ENCODE data around the gene PLCL2.
A peak's percentile ranks its signal among the peaks of the same experiment; 100 is the strongest.

PLCL2 gene

GRCh38 chr3:16873872-16874271 is 10.9 kb upstream of the PLCL2 start:
- H3K36me3 ChIP-seq (ENCODE audit: control insufficient read depth in 1 of 2, insufficient read depth in 2 of 2, low read length in 2 of 2) = no peaks in the 10 kb centered on the region
- H3K23ac ChIP-seq (ENCODE audit: low read length) = no peak overlapping the region
- no peak overlapping the region for H2AFZ ChIP-seq (ENCODE audit: insufficient read depth, low read length, poor library complexity)
- H3K14ac ChIP-seq (ENCODE audit: low read length) = no peak overlapping the region
- no peaks in the 10 kb centered on the region for H3K27me3 ChIP-seq (ENCODE audit: insufficient read depth, low read length)
- H3K9me3 ChIP-seq (ENCODE audit: insufficient read depth, low read depth, low read length) = no peaks in the 10 kb centered on the region
- WGBS (ENCODE audit: extremely low coverage, insufficient coverage, insufficient read length) = no CpG with 5 or more reads among the region's 4 CpGs
- no peak overlapping the region for H4K91ac ChIP-seq (ENCODE audit: low read depth, low read length)
- H3K9ac ChIP-seq (ENCODE audit: low read length) = no peak overlapping the region
- no peak overlapping the region for H3K4me2 ChIP-seq (ENCODE audit: low read length)
- no peak overlapping the region for H3K4ac ChIP-seq (ENCODE audit: low read depth, low read length)
- DNase-seq = peak; percentile 58 to 60
- H2BK120ac ChIP-seq (ENCODE audit: insufficient read depth, low read length, poor library complexity) = no peak overlapping the region
- peaks cover 0 to 4% of the 10 kb centered on the region in 2 experiments for H3K4me1 ChIP-seq (ENCODE audit: control insufficient read depth in 1 of 2, insufficient read depth in 2 of 2, low read length in 2 of 2)
- no peak overlapping the region for H4K12ac ChIP-seq (ENCODE audit: low read depth, low read length)
- H2BK12ac ChIP-seq (ENCODE audit: low read length) = no peak overlapping the region
- no peak overlapping the region for H3K4me3 ChIP-seq (ENCODE audit: low read depth, low read length)
- H3K79me2 ChIP-seq (ENCODE audit: control insufficient read depth, insufficient read depth, low read length, poor library complexity) = no peaks in the 10 kb centered on the region
- H4K8ac ChIP-seq (ENCODE audit: low read depth, low read length) = no peak overlapping the region
- no peak overlapping the region for H3K18ac ChIP-seq (ENCODE audit: low read length)
- no peak overlapping the region for H3K27ac ChIP-seq (ENCODE audit: low read depth, low read length)
- H2BK5ac ChIP-seq (ENCODE audit: low read depth, low read length, poor library complexity) = no peak overlapping the region
- no peak overlapping the region for H2AK5ac ChIP-seq (ENCODE audit: low read length)
- H3K79me1 ChIP-seq (ENCODE audit: low read length) = no peaks in the 10 kb centered on the region

DNA sequence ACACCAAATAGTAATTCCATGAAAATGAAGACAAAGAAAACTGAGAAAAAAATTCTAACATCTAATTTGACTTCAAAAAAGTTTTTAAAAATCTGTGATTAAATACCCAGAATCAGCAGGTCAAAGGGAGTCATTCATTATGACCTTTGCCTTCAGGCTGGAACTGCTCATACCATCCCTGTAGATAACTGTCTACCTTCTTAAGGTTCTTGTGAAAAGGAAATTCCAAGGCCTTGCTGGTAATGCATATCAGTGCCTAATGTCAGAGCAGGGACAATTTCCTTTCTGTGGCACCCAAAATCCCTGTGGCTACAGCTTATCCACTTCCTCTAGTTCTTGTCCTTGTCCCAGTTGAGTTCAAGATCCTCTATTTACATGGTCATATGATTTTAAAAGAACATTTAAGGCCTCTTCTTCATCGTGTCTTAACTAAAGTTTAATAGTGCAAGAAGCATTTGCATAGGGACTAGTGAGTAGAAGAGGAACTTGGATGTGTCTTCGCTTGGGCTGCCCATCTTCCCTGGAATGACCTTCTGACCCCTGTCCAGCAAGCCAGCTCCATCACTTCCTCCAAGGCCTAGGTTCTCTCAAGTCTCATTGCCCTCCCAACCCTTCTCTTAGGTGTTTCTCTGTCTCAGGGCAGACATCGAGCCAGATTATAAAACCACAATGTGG is 8.7 kb upstream of the PLCL2 start:
- H4K91ac ChIP-seq (ENCODE audit: low read depth, low read length) = no peak overlapping the region
- no peak overlapping the region for H2BK5ac ChIP-seq (ENCODE audit: low read depth, low read length, poor library complexity)
- H2AFZ ChIP-seq (ENCODE audit: insufficient read depth, low read length, poor library complexity) = no peak overlapping the region
- H3K79me1 ChIP-seq (ENCODE audit: low read length) = no peaks in the 10 kb centered on the region
- no peak overlapping the region for H3K4ac ChIP-seq (ENCODE audit: low read depth, low read length)
- no peaks in the 10 kb centered on the region for H3K36me3 ChIP-seq (ENCODE audit: control insufficient read depth in 1 of 2, insufficient read depth in 2 of 2, low read length in 2 of 2)
- no peak overlapping the region for H2AK5ac ChIP-seq (ENCODE audit: low read length)
- H3K4me1 ChIP-seq (ENCODE audit: control insufficient read depth in 1 of 2, insufficient read depth in 2 of 2, low read length in 2 of 2) = peaks cover 0 to 4% of the 10 kb centered on the region in 2 experiments
- no peak overlapping the region for H3K27ac ChIP-seq (ENCODE audit: low read depth, low read length)
- H4K8ac ChIP-seq (ENCODE audit: low read depth, low read length) = no peak overlapping the region
- no peak overlapping the region for H3K23ac ChIP-seq (ENCODE audit: low read length)
- no peak overlapping the region for H3K4me3 ChIP-seq (ENCODE audit: low read depth, low read length)
- H4K12ac ChIP-seq (ENCODE audit: low read depth, low read length) = no peak overlapping the region
- H3K9me3 ChIP-seq (ENCODE audit: insufficient read depth, low read depth, low read length) = no peaks in the 10 kb centered on the region
- no peak overlapping the region for H2BK120ac ChIP-seq (ENCODE audit: insufficient read depth, low read length, poor library complexity)
- H3K4me2 ChIP-seq (ENCODE audit: low read length) = no peak overlapping the region
- no peak overlapping the region for H3K9ac ChIP-seq (ENCODE audit: low read length)
- DNase-seq = peak; percentile 73 to 83
- H3K79me2 ChIP-seq (ENCODE audit: control insufficient read depth, insufficient read depth, low read length, poor library complexity) = no peaks in the 10 kb centered on the region
- H3K18ac ChIP-seq (ENCODE audit: low read length) = no peak overlapping the region
- no peak overlapping the region for H3K14ac ChIP-seq (ENCODE audit: low read length)
- H2BK12ac ChIP-seq (ENCODE audit: low read length) = no peak overlapping the region
- WGBS (ENCODE audit: extremely low coverage, insufficient coverage, insufficient read length) = no CpG with 5 or more reads among the region's 3 CpGs
- H3K27me3 ChIP-seq (ENCODE audit: insufficient read depth, low read length) = no peaks in the 10 kb centered on the region

DNA sequence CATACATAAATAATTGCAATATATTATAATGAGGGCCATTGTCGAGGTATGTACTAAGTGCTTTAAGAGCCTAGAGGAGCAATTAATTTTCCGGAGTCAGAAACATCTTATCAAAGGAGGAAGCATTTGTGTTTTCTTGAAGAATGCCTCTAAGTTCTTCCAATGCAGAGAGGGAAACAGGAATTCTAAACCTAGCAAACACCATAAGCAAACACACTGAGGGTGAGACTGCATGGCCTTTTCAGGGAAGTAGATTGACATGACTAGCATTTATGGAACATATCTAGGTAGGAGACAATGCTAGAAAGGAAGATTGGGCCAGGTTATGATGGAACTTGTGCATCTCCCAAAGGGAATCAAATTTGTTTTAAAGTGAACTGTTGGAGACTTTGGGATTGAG is 7.2 kb upstream of the PLCL2 start:
- H2BK120ac ChIP-seq (ENCODE audit: insufficient read depth, low read length, poor library complexity) = no peak overlapping the region
- H3K79me1 ChIP-seq (ENCODE audit: low read length) = no peaks in the 10 kb centered on the region
- H2AK5ac ChIP-seq (ENCODE audit: low read length) = no peak overlapping the region
- H3K4me2 ChIP-seq (ENCODE audit: low read length) = no peak overlapping the region
- no peaks in the 10 kb centered on the region for H3K79me2 ChIP-seq (ENCODE audit: control insufficient read depth, insufficient read depth, low read length, poor library complexity)
- H4K12ac ChIP-seq (ENCODE audit: low read depth, low read length) = no peak overlapping the region
- no peak overlapping the region for H2BK12ac ChIP-seq (ENCODE audit: low read length)
- H4K91ac ChIP-seq (ENCODE audit: low read depth, low read length) = no peak overlapping the region
- H2BK5ac ChIP-seq (ENCODE audit: low read depth, low read length, poor library complexity) = no peak overlapping the region
- H3K27ac ChIP-seq (ENCODE audit: low read depth, low read length) = no peak overlapping the region
- no peak overlapping the region for H3K4ac ChIP-seq (ENCODE audit: low read depth, low read length)
- H3K23ac ChIP-seq (ENCODE audit: low read length) = no peak overlapping the region
- H3K4me1 ChIP-seq (ENCODE audit: control insufficient read depth in 1 of 2, insufficient read depth in 2 of 2, low read length in 2 of 2) = peaks cover 0 to 4% of the 10 kb centered on the region in 2 experiments
- H3K4me3 ChIP-seq (ENCODE audit: low read depth, low read length) = no peak overlapping the region
- no peaks in the 10 kb centered on the region for H3K9me3 ChIP-seq (ENCODE audit: insufficient read depth, low read depth, low read length)
- H3K18ac ChIP-seq (ENCODE audit: low read length) = no peak overlapping the region
- H3K36me3 ChIP-seq (ENCODE audit: control insufficient read depth in 1 of 2, insufficient read depth in 2 of 2, low read length in 2 of 2) = no peaks in the 10 kb centered on the region
- H2AFZ ChIP-seq (ENCODE audit: insufficient read depth, low read length, poor library complexity) = no peak overlapping the region
- WGBS (ENCODE audit: extremely low coverage, insufficient coverage, insufficient read length) = no CpG with 5 or more reads among the region's 2 CpGs
- H4K8ac ChIP-seq (ENCODE audit: low read depth, low read length) = no peak overlapping the region
- no peak for DNase-seq
- H3K9ac ChIP-seq (ENCODE audit: low read length) = no peak overlapping the region
- H3K27me3 ChIP-seq (ENCODE audit: insufficient read depth, low read length) = no peaks in the 10 kb centered on the region
- H3K14ac ChIP-seq (ENCODE audit: low read length) = no peak overlapping the region

DNA sequence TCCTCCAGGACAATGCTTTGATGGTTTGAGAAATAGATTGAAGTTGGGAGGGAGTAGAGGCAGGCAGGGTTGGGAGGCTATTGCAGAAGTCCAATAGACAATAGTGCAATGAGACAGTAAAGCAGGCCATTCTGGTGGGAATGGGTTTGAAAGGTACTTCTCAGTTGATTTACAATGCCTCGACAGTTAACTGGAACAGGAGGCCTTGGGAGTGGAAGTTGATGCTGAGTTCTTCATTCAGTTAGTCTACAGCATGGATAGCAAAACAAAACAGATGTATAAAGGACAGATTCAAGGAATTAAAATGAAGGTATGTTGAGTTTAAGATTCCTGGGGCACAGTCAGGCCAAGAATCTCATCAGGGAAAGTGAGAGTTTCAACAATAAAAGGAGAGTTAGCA is 6.8 kb upstream of the PLCL2 start:
- no CpG with 5 or more reads among the region's 1 CpG for WGBS (ENCODE audit: extremely low coverage, insufficient coverage, insufficient read length)
- H4K91ac ChIP-seq (ENCODE audit: low read depth, low read length) = no peak overlapping the region
- H3K79me2 ChIP-seq (ENCODE audit: control insufficient read depth, insufficient read depth, low read length, poor library complexity) = no peaks in the 10 kb centered on the region
- H3K9ac ChIP-seq (ENCODE audit: low read length) = no peak overlapping the region
- H4K8ac ChIP-seq (ENCODE audit: low read depth, low read length) = no peak overlapping the region
- no peak overlapping the region for H4K12ac ChIP-seq (ENCODE audit: low read depth, low read length)
- H3K9me3 ChIP-seq (ENCODE audit: insufficient read depth, low read depth, low read length) = no peaks in the 10 kb centered on the region
- H2BK5ac ChIP-seq (ENCODE audit: low read depth, low read length, poor library complexity) = no peak overlapping the region
- peaks cover 0 to 4% of the 10 kb centered on the region in 2 experiments for H3K4me1 ChIP-seq (ENCODE audit: control insufficient read depth in 1 of 2, insufficient read depth in 2 of 2, low read length in 2 of 2)
- no peak overlapping the region for H3K4ac ChIP-seq (ENCODE audit: low read depth, low read length)
- no peak overlapping the region for H3K27ac ChIP-seq (ENCODE audit: low read depth, low read length)
- no peaks in the 10 kb centered on the region for H3K79me1 ChIP-seq (ENCODE audit: low read length)
- no peak overlapping the region for H2AK5ac ChIP-seq (ENCODE audit: low read length)
- DNase-seq = no peak
- H3K36me3 ChIP-seq (ENCODE audit: control insufficient read depth in 1 of 2, insufficient read depth in 2 of 2, low read length in 2 of 2) = no peaks in the 10 kb centered on the region
- H3K23ac ChIP-seq (ENCODE audit: low read length) = no peak overlapping the region
- no peak overlapping the region for H3K14ac ChIP-seq (ENCODE audit: low read length)
- H3K4me3 ChIP-seq (ENCODE audit: low read depth, low read length) = no peak overlapping the region
- no peak overlapping the region for H2BK12ac ChIP-seq (ENCODE audit: low read length)
- no peak overlapping the region for H2BK120ac ChIP-seq (ENCODE audit: insufficient read depth, low read length, poor library complexity)
- no peaks in the 10 kb centered on the region for H3K27me3 ChIP-seq (ENCODE audit: insufficient read depth, low read length)
- no peak overlapping the region for H3K18ac ChIP-seq (ENCODE audit: low read length)
- no peak overlapping the region for H3K4me2 ChIP-seq (ENCODE audit: low read length)
- H2AFZ ChIP-seq (ENCODE audit: insufficient read depth, low read length, poor library complexity) = no peak overlapping the region
